GM21825 (cell line): Measurements from ENCODE around the gene MAG.

ENCODE experiments used
- ATAC-seq: cut with Tn5 transposase; IDR thresholded peaks from one replicate; pipeline ENCODE4 v1.9.1; 2021; ENCODE audit warnings: mild to moderate bottlenecking, moderate library complexity; ENCODE audit not compliant: unreplicated experiment

Gene MAG

GRCh38 chr19:35264268-35265125, 27.5 kb upstream of the MAG start:
- ATAC-seq = no peak

GRCh38 chr19:35265126-35265899, 26.6 kb upstream of the MAG start:
- no peak for ATAC-seq

GRCh38 chr19:35265900-35266519, 26.0 kb upstream of the MAG start:
- ATAC-seq = no peak

- no peak for ATAC-seq
These were observed 25.2 kb upstream of the MAG start for GRCh38 chr19:35266520-35267352.

GRCh38 chr19:35267353-35267817, 24.6 kb upstream of the MAG start:
- no peak for ATAC-seq

GRCh38 chr19:35267818-35268535, 24.0 kb upstream of the MAG start:
- peak; percentile 30 for ATAC-seq

- ATAC-seq = peak; percentile 16
These were observed 23.2 kb upstream of the MAG start, which contains the start of gene USF2 for GRCh38 chr19:35268536-35269437. USF2 (plus strand) TSS chr19:35268962; CDS start chr19:35269102, 140 bp downstream.

GRCh38 chr19:35269438-35270117, 22.4 kb upstream of the MAG start:
- peak; percentile 43 for ATAC-seq

GRCh38 chr19:35270381-35270811, 21.6 kb upstream of the MAG start:
- no peak for ATAC-seq

- no peak for ATAC-seq
These were observed 20.4 kb upstream of the MAG start for GRCh38 chr19:35271546-35271945.

- no peak for ATAC-seq
These were observed 19.7 kb upstream of the MAG start for GRCh38 chr19:35272122-35272719.

GRCh38 chr19:35272954-35273649, 18.9 kb upstream of the MAG start:
- no peak for ATAC-seq

GRCh38 chr19:35273686-35274259, 18.2 kb upstream of the MAG start:
- ATAC-seq = no peak

- ATAC-seq = no peak
These were observed 17.6 kb upstream of the MAG start for GRCh38 chr19:35274323-35274722.

- ATAC-seq = no peak
These were observed 15.2 kb upstream of the MAG start for GRCh38 chr19:35276706-35277281.

GRCh38 chr19:35278578-35279284, 13.2 kb upstream of the MAG start:
- ATAC-seq = no peak
